Testis (tissue), 5 donors: Measurements from ENCODE around the gene RPAP3. TPM values are rescaled to one million over a fixed set of nuclear protein-coding genes. Genes with fewer than 3 reads are reported as not detected.

Experiments
- DNase-seq: peaks from one replicate; pipeline ENCODE4 v3.0.0-alpha.2; 2019
- H3K27ac ChIP-seq, 2 donors: fragments of 200-600 bp; sonication (generic); one replicate each; pipeline ENCODE4 v1.5.1; 2019
- H3K27me3 ChIP-seq: fragments of 200-600 bp; sonication (generic); one replicate; pipeline ENCODE4 v1.5.1; 2019
- H3K36me3 ChIP-seq: fragments of 200-600 bp; sonication (generic); one replicate; pipeline ENCODE4 v1.5.1; 2017; ENCODE audit warnings: low read depth; ENCODE audit errors: missing control alignments
- H3K4me1 ChIP-seq: fragments of 200-600 bp; sonication (generic); one replicate; pipeline ENCODE4 v1.5.1; 2019
- H3K4me3 ChIP-seq, 2 donors: fragments of 200-600 bp; sonication (generic); one replicate each; pipeline ENCODE4 v1.5.1; 2017 to 2019
- H3K9me3 ChIP-seq: fragments of 200-600 bp; sonication (generic); one replicate; pipeline ENCODE4 v1.5.1; 2017
- POLR2A ChIP-seq: fragments of 450-650 bp; IDR thresholded peaks from one replicate; pipeline ENCODE4 v1.6.1; 2017; ENCODE audit warnings: antibody characterized with exemption, mild to moderate bottlenecking, moderate library complexity
- WGBS, 2 donors: methylation state at CpG; one replicate each; pipeline ENCODE4 v1.1.5; 2018; 5-methylcytosine and 5-hydroxymethylcytosine counted together
- intact Hi-C: fragments of 100-400 bp; cut with DNase I; formaldehyde crosslinking; loops from one replicate; pipeline ENCODE4 v1.15.1; 2023; ENCODE audit warnings: low total_unique reads
- long read RNA-seq, 2 donors: transcript quantifications; one replicate each; lab custom pipeline, GENCODE V29; 2026
- polyA plus RNA-seq: library from polyadenylated mRNA; stranded (reverse); fragments of 350-450 nt; fragmentation: Illumina TruSeq; extraction: RNeasy Lipid Tissue Mini Kit (QIAGEN cat#74804); gene quantifications from one replicate; pipeline ENCODE4 v1.2.3, GENCODE V29; 2014; ENCODE audit warnings: low read depth, low replicate concordance; ENCODE audit not compliant: insufficient read depth
- total RNA-seq, 2 donors: library from RNA; depleted of rRNA; stranded (reverse); fragments of >200 nt; gene quantifications; one replicate each; pipeline ENCODE4 v1.2.3, GENCODE V29; 2016
- TF ChIP-seq, protein P1 (sequence below), 3 experiments: fragments of 450-650 bp in 2 of 3; fragments of 200-600 bp in 1 of 3; sonication (generic) in 1 of 3; IDR thresholded peaks; one replicate each; pipeline ENCODE4 v1.5.1; 2016 to 2019; ENCODE audit warnings: antibody characterized with exemption in 3 of 3, mild to moderate bottlenecking in 2 of 3, moderate library complexity in 1 of 3

Gene RPAP3
- total RNA-seq, result 10 to 100 TPM; 25.0 to 32.3 TPM
- 12.7 TPM for polyA plus RNA-seq
- long read RNA-seq, donor 1, full-length matches to known transcripts, result 7 of 7 reads
- long read RNA-seq, donor 1, partial matches to known transcripts, result 0 of 7 reads
- long read RNA-seq, donor 1, other reads (novel, unspliced or antisense), result 0 of 7 reads
- long read RNA-seq, donor 2, full-length matches to known transcripts, result 5 of 5 reads
- long read RNA-seq, donor 2, partial matches to known transcripts, result 0 of 5 reads
- long read RNA-seq, donor 2, other reads (novel, unspliced or antisense), result 0 of 5 reads

GRCh38 chr12:47705566-47706425 lies at the start of gene RPAP3:
TSS of gene RPAP3 (minus strand) at chr12:47706030. CDS start at chr12:47702840, 3,190 bp downstream.
- 1% methylated on average over 50 of the region's 66 CpGs; no CpG with 5 or more reads in 1 of the 2 donors for WGBS, 2 donors
- H3K27ac ChIP-seq, result peak within 1 kb of the TSS; percentile 69 to 93
- peak within 1 kb of the TSS; percentile 93 to 98 for H3K4me3 ChIP-seq
- TF ChIP-seq, protein P1, sequence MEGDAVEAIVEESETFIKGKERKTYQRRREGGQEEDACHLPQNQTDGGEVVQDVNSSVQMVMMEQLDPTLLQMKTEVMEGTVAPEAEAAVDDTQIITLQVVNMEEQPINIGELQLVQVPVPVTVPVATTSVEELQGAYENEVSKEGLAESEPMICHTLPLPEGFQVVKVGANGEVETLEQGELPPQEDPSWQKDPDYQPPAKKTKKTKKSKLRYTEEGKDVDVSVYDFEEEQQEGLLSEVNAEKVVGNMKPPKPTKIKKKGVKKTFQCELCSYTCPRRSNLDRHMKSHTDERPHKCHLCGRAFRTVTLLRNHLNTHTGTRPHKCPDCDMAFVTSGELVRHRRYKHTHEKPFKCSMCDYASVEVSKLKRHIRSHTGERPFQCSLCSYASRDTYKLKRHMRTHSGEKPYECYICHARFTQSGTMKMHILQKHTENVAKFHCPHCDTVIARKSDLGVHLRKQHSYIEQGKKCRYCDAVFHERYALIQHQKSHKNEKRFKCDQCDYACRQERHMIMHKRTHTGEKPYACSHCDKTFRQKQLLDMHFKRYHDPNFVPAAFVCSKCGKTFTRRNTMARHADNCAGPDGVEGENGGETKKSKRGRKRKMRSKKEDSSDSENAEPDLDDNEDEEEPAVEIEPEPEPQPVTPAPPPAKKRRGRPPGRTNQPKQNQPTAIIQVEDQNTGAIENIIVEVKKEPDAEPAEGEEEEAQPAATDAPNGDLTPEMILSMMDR (IDR thresholded peaks at IDR 0.05), result peak; percentile 69 to 79 (median 78)
- TF ChIP-seq POLR2A, result peak; percentile 19
- intact Hi-C loops, result no loop called here
- no peaks in the 10 kb centered on the region for H3K36me3 ChIP-seq
- DNase-seq, result peak; percentile 98
- peaks cover 6% of the 10 kb centered on the region for H3K4me1 ChIP-seq
- H3K27me3 ChIP-seq, result no peaks in the 10 kb centered on the region
- no peaks in the 10 kb centered on the region for H3K9me3 ChIP-seq

- Histone ChIP-seq H3K27me3 (no peaks in the 10 kb centered on the region), H3K4me1 (peaks cover 47% of the 10 kb centered on the region), H3K9me3 (no peaks in the 10 kb centered on the region), H3K27ac (no peak overlapping the region), H3K36me3 (no peaks in the 10 kb centered on the region), H3K4me3 (no peak overlapping the region)
- intact Hi-C loops, result no loop called here
- WGBS, 2 donors, result 80 to 91% methylated on average over 3 of the region's 3 CpGs
- no peak for DNase-seq
- TF ChIP-seq, protein P1 (IDR thresholded peaks at IDR 0.05), result no peak
- no peak for TF ChIP-seq POLR2A
Measured at GRCh38 chr12:47754881-47755280, 49.1 kb upstream of the RPAP3 start.

GRCh38 chr12:47754126-47754525 lies 48.3 kb upstream of the RPAP3 start:
- Histone ChIP-seq H3K36me3 (no peaks in the 10 kb centered on the region), H3K27ac (peak overlapping the region; percentile 10 to 63), H3K9me3 (no peaks in the 10 kb centered on the region), H3K4me3 (no peak overlapping the region), H3K27me3 (no peaks in the 10 kb centered on the region), H3K4me1 (peaks cover 43% of the 10 kb centered on the region)
- TF ChIP-seq, protein P1 (IDR thresholded peaks at IDR 0.05), result no peak
- TF ChIP-seq POLR2A, result no peak
- intact Hi-C loops, result no loop called here
- no peak for DNase-seq
- WGBS, 2 donors, result 90 to 92% methylated on average over 4 of the region's 4 CpGs

- peaks cover 39% of the 10 kb centered on the region for H3K4me1 ChIP-seq
Measured at GRCh38 chr12:47753021-47754001, 47.5 kb upstream of the RPAP3 start.

More at GRCh38 chr12:47753021-47754001, 47.5 kb upstream of the RPAP3 start:
- peak overlapping the region; percentile 10 to 63 for H3K27ac ChIP-seq
- no peaks in the 10 kb centered on the region for H3K9me3 ChIP-seq
- H3K4me3 ChIP-seq, result no peak overlapping the region
- no peaks in the 10 kb centered on the region for H3K36me3 ChIP-seq
- TF ChIP-seq, protein P1 (IDR thresholded peaks at IDR 0.05), result no peak
- no peak for TF ChIP-seq POLR2A
- intact Hi-C loops, result no loop called here
- no peak for DNase-seq
- 48 to 59% methylated on average over 11 of the region's 11 CpGs for WGBS, 2 donors
- no peaks in the 10 kb centered on the region for H3K27me3 ChIP-seq
